Frontal cortex (tissue), 4 donors: ENCODE results near the gene TXNRD3. TPM values are rescaled to one million over a fixed set of nuclear protein-coding genes. Genes with fewer than 3 reads are reported as not detected.

Experiments used
- DNase-seq, 2 donors: peaks; one replicate each; pipeline ENCODE4 v3.0.0; 2012; ENCODE audit warnings: low spot score in 2 of 2
- FAIRE-seq: peaks from 2 replicates; lab custom pipeline; 2012; peaks lifted over from hg19 to GRCh38; lab: Jason Lieb, UNC
- total RNA-seq: library from RNA; depleted of rRNA; stranded (reverse); fragments of >200 nt; gene quantifications from one replicate; pipeline ENCODE4 v1.2.3, GENCODE V29; 2014
- donor health status: control.
- donor health status: control.
- donor health status: control.

TXNRD3 gene
- total RNA-seq, 1 donor from 2014 or later = 19.2 TPM

DNA sequence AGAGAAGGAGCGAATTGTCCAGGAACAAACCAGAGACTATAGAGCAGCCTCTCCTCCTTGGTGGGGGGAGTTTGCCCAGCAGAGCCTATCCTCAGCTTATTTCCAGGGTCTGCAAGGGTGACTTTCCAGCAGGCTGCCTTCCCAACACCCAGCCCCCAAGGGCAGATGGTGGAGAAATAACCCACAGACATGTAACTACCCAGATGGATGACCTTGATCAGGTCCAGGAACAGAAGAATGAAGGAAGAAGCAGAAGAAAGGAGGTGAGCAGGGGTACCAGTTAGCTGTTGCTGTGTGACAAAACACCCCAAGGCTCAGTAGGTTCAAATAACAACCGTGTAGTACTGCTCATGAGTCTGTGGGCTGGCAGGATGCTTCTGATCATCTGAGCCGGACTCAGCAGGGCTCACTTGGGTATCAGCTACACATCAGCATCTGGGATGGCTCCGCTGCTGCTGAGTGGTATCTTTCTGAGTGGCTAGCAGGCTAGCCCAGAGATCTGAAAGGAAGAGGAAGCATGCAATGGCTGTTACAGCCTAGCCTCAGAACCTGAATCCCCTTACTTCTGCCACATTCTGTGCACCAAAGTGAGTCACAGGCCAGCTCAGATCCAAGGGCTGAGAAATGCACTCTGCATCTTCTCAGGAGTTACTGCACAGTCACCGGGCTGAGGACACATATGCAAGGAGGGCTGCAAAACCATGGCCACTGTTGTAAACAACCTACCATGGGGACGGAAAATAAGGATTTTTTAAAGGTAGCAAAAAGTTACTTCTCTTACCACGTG, 22.2 kb upstream of the TXNRD3 start:
- no peak for DNase-seq
- FAIRE-seq = no peak

- FAIRE-seq = no peak
- DNase-seq = no peak
Measured at GRCh38 chr3:126672741-126673140, 17.8 kb upstream of the TXNRD3 start.

DNA sequence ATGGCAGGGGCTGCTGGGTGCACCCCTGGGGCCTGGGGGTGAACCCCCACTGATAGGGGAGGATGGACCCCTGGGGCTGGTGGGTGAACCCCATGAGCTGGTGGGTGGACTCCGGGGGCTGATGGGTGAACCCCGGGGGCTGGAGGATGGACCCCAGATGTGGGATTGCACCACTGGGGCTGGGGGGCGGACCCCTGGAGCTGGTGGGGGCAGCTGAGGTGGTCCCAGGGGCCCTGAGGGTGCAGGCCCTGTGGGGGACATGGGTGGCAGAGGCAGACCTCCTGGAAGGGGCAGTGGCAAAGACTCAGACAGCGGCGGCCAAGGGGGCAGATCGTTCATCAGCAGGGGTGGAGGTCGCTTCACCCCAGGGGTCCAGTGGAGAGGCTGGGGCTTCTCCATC, 17.4 kb upstream of the TXNRD3 start:
- FAIRE-seq = no peak
- no peak for DNase-seq

DNA sequence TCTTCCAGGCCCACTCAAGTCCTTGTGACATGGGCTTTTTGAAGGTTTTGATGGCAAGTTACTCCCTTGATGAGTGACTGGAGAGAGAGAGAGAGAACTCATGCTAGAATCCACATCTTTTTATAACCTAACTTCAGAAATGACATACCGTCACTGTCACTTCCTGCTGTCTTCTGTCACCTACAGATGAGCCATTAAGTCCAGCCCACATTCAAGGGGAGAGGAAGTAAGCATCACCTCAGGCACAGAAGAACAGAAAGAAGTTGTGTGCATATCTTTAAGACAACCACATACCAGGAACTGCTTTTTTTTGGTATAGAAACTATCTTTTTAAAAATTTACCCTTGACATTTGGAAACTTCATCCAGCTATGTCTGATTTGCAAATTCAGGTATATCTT, 16.6 kb upstream of the TXNRD3 start:
- FAIRE-seq (no peak), DNase-seq (no peak)

- FAIRE-seq (no peak), DNase-seq (no peak)
Measured at GRCh38 chr3:126668450-126669401, 13.8 kb upstream of the TXNRD3 start.

DNA sequence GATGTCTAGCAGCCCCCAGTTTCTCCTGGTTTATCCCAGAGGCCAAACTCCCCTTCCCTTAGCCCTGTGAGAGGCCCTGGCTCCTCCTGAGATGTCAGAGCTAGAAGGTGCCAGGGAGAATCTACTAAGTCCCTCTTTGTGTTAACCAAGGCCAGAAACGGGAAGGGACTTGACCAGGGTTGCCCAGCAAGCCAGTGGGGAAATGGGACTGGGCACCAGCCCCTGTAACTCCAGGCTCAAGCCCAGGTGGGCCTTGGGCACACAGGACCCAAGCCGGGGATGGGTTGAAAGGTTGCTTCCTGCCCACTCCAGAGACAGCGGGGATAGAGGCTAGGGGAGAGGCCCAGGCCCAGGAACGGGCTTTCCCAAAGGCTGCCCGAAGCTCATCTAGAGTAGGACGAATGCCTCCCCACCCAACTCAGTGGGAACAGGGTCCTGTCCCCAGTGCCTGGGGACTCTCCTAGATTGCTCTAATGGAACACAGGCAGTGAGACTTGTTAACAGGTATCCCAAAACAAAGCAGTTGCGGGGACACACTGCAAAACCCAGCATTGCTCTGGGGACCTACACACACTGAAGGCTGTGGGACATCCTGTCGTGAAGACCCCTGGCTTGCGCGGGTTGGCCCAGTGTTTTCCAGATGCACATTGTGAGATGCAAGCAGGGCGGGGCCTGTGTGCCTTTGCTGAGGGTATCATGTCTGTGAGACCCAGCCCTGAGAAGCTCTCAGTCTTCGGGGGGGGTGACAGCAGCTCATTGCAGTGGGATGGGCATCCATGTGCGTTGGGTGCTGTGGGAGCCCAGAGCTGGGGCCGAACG, 12.9 kb upstream of the TXNRD3 start:
- DNase-seq = no peak
- FAIRE-seq = no peak

GRCh38 chr3:126666658-126667528, 12.0 kb upstream of the TXNRD3 start:
- DNase-seq (no peak), FAIRE-seq (no peak)

DNA sequence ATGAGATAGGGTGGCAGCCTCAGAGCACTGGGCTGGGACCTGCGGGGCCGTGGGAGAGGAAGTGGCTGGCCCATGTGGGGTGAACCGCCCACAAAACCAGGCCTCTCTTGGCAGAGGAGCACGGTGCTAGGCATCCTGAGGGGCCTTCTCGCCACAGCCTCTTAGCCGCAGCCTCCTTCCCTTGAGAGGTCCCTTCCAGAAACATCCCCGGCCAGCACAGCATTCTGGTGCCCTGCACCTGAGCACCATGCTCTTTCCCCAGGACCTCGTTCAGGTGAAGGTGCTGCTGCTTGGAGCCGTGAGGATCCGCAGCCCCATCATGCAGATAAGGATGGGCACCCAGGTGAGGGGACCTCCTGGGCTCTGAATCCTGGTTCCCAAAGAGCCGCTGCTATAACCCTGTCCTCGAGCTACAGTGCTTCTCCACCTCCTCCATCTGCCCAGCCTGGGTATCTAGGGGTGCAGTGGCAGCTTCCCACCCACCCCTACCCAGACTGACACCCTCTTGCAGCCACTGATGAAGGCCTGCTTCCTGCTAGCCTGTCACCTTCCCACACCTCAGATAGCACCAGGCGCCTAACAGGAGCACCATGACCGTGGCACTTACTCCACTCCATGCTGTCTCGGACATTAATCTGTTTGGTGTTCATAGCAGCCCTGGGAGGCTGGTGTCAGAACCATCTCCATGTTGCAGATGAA, 11.2 kb upstream of the TXNRD3 start:
- FAIRE-seq (no peak), DNase-seq (no peak)

- DNase-seq (no peak), FAIRE-seq (no peak)
Measured at GRCh38 chr3:126665221-126665936, 10.5 kb upstream of the TXNRD3 start.

- FAIRE-seq (no peak), DNase-seq (no peak)
Measured at GRCh38 chr3:126664591-126665214, 9.8 kb upstream of the TXNRD3 start.

GRCh38 chr3:126663750-126664149, 8.8 kb upstream of the TXNRD3 start:
- no peak for FAIRE-seq
- no peak for DNase-seq

- FAIRE-seq (no peak), DNase-seq (no peak)
Measured at GRCh38 chr3:126663257-126663656, 8.3 kb upstream of the TXNRD3 start.

- FAIRE-seq = no peak
- DNase-seq = no peak
Measured at GRCh38 chr3:126661532-126662364, 6.8 kb upstream of the TXNRD3 start.

DNA sequence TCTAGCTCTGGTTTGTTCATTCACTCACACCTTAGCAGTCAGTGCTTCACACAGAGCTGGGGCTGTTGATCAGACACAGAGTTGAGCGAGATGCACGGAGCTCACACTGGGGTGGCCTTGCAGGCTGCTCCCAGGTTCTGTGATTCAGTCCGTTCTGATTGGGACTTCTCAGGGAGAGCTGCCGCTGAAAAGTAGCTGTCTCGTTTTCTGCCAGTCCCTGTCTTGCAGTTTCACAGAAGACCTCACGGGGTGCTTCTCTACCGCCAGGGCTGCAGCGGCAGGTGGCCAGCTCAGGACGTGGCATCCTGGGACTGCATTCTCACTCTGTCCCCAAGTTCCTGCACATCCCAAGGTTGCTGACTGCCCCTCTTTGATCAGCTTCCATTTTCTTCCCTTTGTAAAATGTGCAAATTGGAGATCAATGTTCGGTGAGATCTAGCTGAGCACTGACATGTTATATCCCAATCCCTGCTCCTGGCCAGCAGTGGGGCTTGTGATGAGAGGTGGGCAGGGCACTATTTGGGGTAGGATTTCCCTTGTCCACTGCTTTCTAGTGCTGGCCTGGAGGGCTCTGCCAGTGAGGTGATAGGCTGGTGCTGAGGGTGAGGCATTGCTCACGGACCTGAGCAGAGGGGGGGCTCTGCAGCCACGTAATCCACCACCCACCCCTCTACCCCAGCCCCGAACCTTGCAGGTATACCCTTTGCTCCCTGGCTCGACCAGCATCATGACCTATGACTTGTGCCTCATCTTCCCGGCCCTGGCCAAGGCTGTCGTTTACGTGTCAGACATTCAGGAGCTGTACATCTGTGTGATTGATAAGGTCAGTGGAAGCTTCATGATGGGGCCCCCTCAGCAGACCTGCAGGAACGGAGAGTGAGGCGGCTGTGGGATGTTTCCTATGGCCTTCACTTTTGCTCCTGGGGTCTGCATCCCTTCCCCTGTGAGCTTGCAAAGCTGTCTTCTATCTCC, 5.3 kb upstream of the TXNRD3 start:
- FAIRE-seq = no peak
- DNase-seq = no peak

DNA sequence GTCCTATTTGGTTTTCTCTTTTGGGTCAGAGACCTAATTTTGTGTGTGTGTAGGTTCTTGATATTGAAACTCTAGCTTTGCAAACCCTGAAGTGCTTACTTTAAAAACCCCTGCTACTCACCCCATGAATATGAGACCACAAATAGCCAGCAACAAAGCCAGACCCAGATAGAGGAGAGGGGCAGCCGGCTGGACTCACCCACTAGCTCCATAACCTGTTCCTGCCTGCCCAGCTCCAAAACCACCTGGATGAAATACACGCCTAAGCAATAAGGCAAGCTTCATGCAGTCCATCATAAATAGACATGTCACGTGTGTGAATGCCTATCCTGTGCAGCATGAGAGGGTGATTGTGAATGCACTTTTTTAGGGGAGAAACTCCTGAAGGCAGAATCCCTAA, 3.7 kb upstream of the TXNRD3 start:
- no peak for FAIRE-seq
- DNase-seq = no peak

DNA sequence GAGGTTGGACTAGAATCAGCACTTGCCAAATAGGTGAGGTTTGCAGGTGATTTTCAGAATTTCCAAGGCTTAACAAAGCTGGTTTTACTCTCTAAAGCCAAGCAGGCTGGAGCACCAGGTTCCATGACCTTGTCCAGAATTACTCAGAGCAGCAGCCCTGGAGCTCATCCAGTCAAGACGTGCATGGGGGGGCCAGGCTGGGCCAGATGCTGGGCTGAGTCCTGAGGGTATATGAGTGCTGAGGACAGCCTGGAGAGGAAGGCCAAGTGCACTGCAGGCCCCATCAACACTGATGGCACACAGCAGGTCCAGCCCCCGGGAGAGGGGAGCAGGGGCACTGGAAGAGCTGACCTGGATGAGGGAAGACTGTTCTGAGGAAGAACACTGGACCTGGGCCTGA, 3.0 kb upstream of the TXNRD3 start:
- FAIRE-seq (no peak), DNase-seq (no peak)
